ENCODE measurements around the gene PSMA7.

- TF ChIP-seq, protein P1, sequence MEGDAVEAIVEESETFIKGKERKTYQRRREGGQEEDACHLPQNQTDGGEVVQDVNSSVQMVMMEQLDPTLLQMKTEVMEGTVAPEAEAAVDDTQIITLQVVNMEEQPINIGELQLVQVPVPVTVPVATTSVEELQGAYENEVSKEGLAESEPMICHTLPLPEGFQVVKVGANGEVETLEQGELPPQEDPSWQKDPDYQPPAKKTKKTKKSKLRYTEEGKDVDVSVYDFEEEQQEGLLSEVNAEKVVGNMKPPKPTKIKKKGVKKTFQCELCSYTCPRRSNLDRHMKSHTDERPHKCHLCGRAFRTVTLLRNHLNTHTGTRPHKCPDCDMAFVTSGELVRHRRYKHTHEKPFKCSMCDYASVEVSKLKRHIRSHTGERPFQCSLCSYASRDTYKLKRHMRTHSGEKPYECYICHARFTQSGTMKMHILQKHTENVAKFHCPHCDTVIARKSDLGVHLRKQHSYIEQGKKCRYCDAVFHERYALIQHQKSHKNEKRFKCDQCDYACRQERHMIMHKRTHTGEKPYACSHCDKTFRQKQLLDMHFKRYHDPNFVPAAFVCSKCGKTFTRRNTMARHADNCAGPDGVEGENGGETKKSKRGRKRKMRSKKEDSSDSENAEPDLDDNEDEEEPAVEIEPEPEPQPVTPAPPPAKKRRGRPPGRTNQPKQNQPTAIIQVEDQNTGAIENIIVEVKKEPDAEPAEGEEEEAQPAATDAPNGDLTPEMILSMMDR (IDR thresholded peaks at IDR 0.05): no peak
- no peak for TF ChIP-seq POLR2A (IDR thresholded peaks at IDR 0.05)
Measured at GRCh38 chr20:62105592-62105991, 37.6 kb downstream of the PSMA7 start.

All from body of pancreas (tissue), 4 donors.